Measurements from ENCODE around the gene SLC5A8.

The SLC5A8 gene

DNA sequence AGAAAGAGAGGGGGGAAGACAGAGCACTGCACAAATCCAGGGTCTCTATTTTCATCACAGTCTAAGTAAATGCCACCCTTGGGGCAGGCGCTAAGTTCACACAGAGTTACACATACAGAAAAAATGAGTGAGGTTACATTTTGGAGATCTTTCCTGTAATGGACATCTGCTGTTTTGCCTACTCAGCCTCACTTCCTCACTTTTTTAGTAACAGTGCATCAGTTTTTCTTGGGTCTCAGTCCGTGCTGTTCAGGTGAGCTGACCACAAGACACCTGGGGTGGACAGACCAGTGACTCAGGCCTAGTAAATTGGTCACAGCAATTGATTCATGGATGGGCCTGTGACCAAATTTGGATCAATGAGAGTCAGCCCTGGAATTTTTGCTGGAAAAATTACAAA lies 33.6 kb upstream of the SLC5A8 start:
- H3K27ac ChIP-seq (ENCODE audit: low read depth, low read length, poor library complexity, severe bottlenecking): no peak overlapping the region
- H2AFZ ChIP-seq (ENCODE audit: low read length): no peak overlapping the region
- H3K27me3 ChIP-seq (ENCODE audit: insufficient read depth, low read length): no peaks in the 10 kb centered on the region
- no peak overlapping the region for H3K4me3 ChIP-seq (ENCODE audit: low read depth, low read length, poor library complexity, severe bottlenecking)
- H3K9ac ChIP-seq (ENCODE audit: low read length): no peak overlapping the region
- no peaks in the 10 kb centered on the region; the same call in 1 of the 2 replicates for H3K9me3 ChIP-seq (ENCODE audit: low read length)
- H3K36me3 ChIP-seq (ENCODE audit: insufficient read depth, low read length): no peaks in the 10 kb centered on the region; the same call in 1 of the 2 replicates
- no peak for TF ChIP-seq EZH2 (IDR thresholded peaks at IDR 0.05; ENCODE audit: borderline replicate concordance, low read length)
- no peaks in the 10 kb centered on the region for H4K20me1 ChIP-seq (ENCODE audit: insufficient read depth, low read length)
- H3F3A ChIP-seq (ENCODE audit: insufficient read depth, low read length): no peaks in the 10 kb centered on the region
- no peaks in the 10 kb centered on the region for H3K79me2 ChIP-seq (ENCODE audit: insufficient read depth, low read length)
- H3K4me1 ChIP-seq (ENCODE audit: insufficient read depth, low read length, severe bottlenecking): no peaks in the 10 kb centered on the region
- H3K9me2 ChIP-seq (ENCODE audit: low read depth, low read length): no peaks in the 10 kb centered on the region
- no peak overlapping the region for H3K4me2 ChIP-seq (ENCODE audit: low read length)

DNA sequence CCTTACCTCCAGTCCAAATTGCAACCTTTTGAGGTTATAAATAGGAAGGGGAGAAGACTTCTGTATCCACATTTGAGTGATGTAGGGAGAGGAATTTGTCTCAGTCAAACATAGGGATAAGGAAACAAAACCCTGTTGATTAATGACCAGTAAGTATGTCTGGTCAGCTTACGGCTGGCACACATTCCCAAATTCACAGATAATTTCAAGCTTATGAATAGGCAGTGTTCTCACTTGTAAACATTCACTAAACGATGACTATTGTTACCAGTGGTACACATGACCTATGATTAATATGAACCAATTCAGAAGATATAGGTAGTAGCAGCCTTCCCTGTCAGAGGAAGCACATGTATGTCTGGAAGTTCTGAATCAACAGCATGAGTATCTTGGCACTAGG lies 33.0 kb upstream of the SLC5A8 start:
- Histone ChIP-seq H3K79me2 (ENCODE audit: insufficient read depth, low read length) (no peaks in the 10 kb centered on the region), H3F3A (ENCODE audit: insufficient read depth, low read length) (no peaks in the 10 kb centered on the region), H3K4me2 (ENCODE audit: low read length) (no peak overlapping the region), H3K9me2 (ENCODE audit: low read depth, low read length) (no peaks in the 10 kb centered on the region), H3K4me3 (ENCODE audit: low read depth, low read length, poor library complexity, severe bottlenecking) (no peak overlapping the region), H2AFZ (ENCODE audit: low read length) (no peak overlapping the region), H3K27ac (ENCODE audit: low read depth, low read length, poor library complexity, severe bottlenecking) (no peak overlapping the region), H3K36me3 (ENCODE audit: insufficient read depth, low read length) (no peaks in the 10 kb centered on the region; the same call in 1 of the 2 replicates), H3K9ac (ENCODE audit: low read length) (no peak overlapping the region), H3K9me3 (ENCODE audit: low read length) (no peaks in the 10 kb centered on the region; the same call in 1 of the 2 replicates), H3K4me1 (ENCODE audit: insufficient read depth, low read length, severe bottlenecking) (no peaks in the 10 kb centered on the region), H3K27me3 (ENCODE audit: insufficient read depth, low read length) (no peaks in the 10 kb centered on the region), H4K20me1 (ENCODE audit: insufficient read depth, low read length) (no peaks in the 10 kb centered on the region)
- no peak for TF ChIP-seq EZH2 (IDR thresholded peaks at IDR 0.05; ENCODE audit: borderline replicate concordance, low read length)
- TF ChIP-seq, protein P1, sequence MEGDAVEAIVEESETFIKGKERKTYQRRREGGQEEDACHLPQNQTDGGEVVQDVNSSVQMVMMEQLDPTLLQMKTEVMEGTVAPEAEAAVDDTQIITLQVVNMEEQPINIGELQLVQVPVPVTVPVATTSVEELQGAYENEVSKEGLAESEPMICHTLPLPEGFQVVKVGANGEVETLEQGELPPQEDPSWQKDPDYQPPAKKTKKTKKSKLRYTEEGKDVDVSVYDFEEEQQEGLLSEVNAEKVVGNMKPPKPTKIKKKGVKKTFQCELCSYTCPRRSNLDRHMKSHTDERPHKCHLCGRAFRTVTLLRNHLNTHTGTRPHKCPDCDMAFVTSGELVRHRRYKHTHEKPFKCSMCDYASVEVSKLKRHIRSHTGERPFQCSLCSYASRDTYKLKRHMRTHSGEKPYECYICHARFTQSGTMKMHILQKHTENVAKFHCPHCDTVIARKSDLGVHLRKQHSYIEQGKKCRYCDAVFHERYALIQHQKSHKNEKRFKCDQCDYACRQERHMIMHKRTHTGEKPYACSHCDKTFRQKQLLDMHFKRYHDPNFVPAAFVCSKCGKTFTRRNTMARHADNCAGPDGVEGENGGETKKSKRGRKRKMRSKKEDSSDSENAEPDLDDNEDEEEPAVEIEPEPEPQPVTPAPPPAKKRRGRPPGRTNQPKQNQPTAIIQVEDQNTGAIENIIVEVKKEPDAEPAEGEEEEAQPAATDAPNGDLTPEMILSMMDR (IDR thresholded peaks at IDR 0.05; ENCODE audit: low read length): no peak

DNA sequence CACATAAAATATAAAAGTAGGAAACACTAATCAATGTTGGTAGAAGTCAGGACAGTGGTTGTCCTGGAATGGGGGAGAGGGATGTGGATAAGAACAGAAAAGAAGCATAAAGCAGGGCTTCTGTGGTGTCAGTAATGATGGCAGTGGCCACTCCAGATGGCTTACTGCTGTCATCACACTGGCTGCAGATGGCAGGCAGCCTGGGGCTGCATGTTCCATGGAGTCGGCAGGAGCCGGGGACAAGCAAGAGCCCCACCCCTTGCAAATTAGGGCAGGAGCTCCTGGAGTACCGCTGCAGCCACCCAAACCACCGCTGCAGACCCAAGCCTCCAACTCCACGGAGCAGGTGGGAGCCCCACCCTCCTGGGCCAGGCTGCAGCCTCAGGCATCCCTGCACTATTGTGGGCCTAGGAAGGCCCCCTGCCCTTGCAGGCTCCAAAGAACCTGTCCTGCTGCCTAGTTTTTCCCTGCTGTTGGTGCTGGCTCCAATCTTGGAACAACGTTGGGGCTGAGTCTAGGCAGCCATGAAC lies 28.8 kb upstream of the SLC5A8 start:
- Histone ChIP-seq H3K27me3 (ENCODE audit: insufficient read depth, low read length) (no peaks in the 10 kb centered on the region), H4K20me1 (ENCODE audit: insufficient read depth, low read length) (no peaks in the 10 kb centered on the region), H3F3A (ENCODE audit: insufficient read depth, low read length) (no peaks in the 10 kb centered on the region), H3K27ac (ENCODE audit: low read depth, low read length, poor library complexity, severe bottlenecking) (no peak overlapping the region), H3K79me2 (ENCODE audit: insufficient read depth, low read length) (no peaks in the 10 kb centered on the region), H2AFZ (ENCODE audit: low read length) (no peak overlapping the region), H3K4me1 (ENCODE audit: insufficient read depth, low read length, severe bottlenecking) (no peaks in the 10 kb centered on the region), H3K36me3 (ENCODE audit: insufficient read depth, low read length) (no peaks in the 10 kb centered on the region; the same call in 1 of the 2 replicates), H3K9me2 (ENCODE audit: low read depth, low read length) (no peaks in the 10 kb centered on the region), H3K9me3 (ENCODE audit: low read length) (no peaks in the 10 kb centered on the region; the same call in 1 of the 2 replicates), H3K4me2 (ENCODE audit: low read length) (no peak overlapping the region), H3K4me3 (ENCODE audit: low read depth, low read length, poor library complexity, severe bottlenecking) (no peak overlapping the region), H3K9ac (ENCODE audit: low read length) (no peak overlapping the region)
- TF ChIP-seq EZH2 (IDR thresholded peaks at IDR 0.05; ENCODE audit: borderline replicate concordance, low read length): no peak
- TF ChIP-seq, protein P1 (IDR thresholded peaks at IDR 0.05; ENCODE audit: low read length): no peak

DNA sequence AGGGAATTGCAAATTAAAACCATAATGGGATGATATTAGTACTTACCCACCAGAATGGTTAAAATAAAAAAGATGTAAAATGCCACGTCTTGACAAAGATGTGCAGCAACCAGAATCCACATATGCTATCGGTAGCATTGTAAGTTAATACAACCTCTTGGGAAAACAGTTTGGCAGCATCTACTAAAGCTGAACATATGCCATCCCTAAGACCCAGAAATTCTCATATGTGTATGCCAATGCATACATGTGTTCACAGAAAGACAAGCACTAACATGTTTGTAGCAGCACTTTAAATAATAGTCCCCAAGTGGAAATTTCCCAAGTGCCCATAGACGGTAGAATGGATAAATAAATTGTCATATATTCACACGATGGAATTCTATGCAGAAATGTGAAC lies 28.3 kb upstream of the SLC5A8 start:
- Histone ChIP-seq H3F3A (ENCODE audit: insufficient read depth, low read length) (no peaks in the 10 kb centered on the region), H3K4me3 (ENCODE audit: low read depth, low read length, poor library complexity, severe bottlenecking) (no peak overlapping the region), H3K9me3 (ENCODE audit: low read length) (no peaks in the 10 kb centered on the region; the same call in 1 of the 2 replicates), H3K27ac (ENCODE audit: low read depth, low read length, poor library complexity, severe bottlenecking) (no peak overlapping the region), H3K36me3 (ENCODE audit: insufficient read depth, low read length) (no peaks in the 10 kb centered on the region; the same call in 1 of the 2 replicates), H2AFZ (ENCODE audit: low read length) (no peak overlapping the region), H3K4me2 (ENCODE audit: low read length) (no peak overlapping the region), H3K9ac (ENCODE audit: low read length) (no peak overlapping the region), H4K20me1 (ENCODE audit: insufficient read depth, low read length) (no peaks in the 10 kb centered on the region), H3K27me3 (ENCODE audit: insufficient read depth, low read length) (no peaks in the 10 kb centered on the region), H3K9me2 (ENCODE audit: low read depth, low read length) (no peaks in the 10 kb centered on the region), H3K4me1 (ENCODE audit: insufficient read depth, low read length, severe bottlenecking) (no peaks in the 10 kb centered on the region), H3K79me2 (ENCODE audit: insufficient read depth, low read length) (no peaks in the 10 kb centered on the region)
- TF ChIP-seq, protein P1 (IDR thresholded peaks at IDR 0.05; ENCODE audit: low read length): no peak
- TF ChIP-seq EZH2 (IDR thresholded peaks at IDR 0.05; ENCODE audit: borderline replicate concordance, low read length): no peak

Measured in OCI-LY1 (cell line).